GM12873 (cell line): ENCODE measurements around the gene MAB21L3.
A peak's percentile ranks its signal among the peaks of the same experiment; 100 is the strongest.

Experiments
- TF ChIP-seq, protein P1 (sequence below): IDR thresholded peaks from 2 replicates; pipeline ENCODE4 v1.5.1; 2012; ENCODE audit warnings: low read depth, mild to moderate bottlenecking, moderate library complexity, low read length, control low read depth; ENCODE audit not compliant: insufficient read depth; ENCODE audit errors: missing control alignments

The MAB21L3 gene

DNA sequence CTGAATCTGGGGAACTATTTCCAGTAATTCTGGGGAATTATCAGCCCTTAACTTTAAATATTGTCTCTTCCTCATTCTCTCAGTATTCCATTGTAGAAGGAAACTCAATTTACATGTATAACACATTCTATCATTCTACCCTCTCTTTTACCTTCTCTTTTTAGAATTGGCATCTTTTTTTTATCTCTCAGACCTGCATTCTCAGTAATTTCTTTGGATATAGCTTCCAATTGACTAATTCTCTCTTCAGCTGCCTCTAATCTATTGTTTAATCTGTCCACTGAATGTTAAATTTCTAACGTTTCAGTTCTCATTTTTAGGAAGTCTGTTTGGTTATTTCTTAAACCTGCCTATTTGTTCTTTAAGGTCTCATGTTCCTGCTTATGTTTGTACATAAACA is 33.0 kb downstream of the MAB21L3 start:
- TF ChIP-seq, protein P1, sequence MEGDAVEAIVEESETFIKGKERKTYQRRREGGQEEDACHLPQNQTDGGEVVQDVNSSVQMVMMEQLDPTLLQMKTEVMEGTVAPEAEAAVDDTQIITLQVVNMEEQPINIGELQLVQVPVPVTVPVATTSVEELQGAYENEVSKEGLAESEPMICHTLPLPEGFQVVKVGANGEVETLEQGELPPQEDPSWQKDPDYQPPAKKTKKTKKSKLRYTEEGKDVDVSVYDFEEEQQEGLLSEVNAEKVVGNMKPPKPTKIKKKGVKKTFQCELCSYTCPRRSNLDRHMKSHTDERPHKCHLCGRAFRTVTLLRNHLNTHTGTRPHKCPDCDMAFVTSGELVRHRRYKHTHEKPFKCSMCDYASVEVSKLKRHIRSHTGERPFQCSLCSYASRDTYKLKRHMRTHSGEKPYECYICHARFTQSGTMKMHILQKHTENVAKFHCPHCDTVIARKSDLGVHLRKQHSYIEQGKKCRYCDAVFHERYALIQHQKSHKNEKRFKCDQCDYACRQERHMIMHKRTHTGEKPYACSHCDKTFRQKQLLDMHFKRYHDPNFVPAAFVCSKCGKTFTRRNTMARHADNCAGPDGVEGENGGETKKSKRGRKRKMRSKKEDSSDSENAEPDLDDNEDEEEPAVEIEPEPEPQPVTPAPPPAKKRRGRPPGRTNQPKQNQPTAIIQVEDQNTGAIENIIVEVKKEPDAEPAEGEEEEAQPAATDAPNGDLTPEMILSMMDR: no peak

DNA sequence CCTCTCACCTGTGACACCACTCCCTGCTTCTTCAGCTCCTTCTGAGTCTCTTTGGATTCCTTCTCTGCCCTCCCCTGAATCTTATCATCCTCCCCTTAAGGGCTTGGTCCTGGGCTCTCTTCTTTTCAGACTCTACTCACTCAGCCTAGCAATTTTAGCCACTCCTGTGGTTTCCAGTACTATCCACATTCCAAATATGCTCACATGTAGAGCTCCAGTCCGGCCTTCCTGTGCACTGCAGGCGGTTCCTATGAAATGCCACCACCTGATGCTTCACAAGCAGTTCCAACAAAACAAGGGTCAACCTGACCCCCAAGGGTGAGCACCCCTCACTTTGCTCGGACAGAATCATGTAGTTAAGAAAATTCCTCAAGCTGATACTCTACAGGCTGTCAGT is 35.9 kb downstream of the MAB21L3 start:
- TF ChIP-seq, protein P1: no peak

DNA sequence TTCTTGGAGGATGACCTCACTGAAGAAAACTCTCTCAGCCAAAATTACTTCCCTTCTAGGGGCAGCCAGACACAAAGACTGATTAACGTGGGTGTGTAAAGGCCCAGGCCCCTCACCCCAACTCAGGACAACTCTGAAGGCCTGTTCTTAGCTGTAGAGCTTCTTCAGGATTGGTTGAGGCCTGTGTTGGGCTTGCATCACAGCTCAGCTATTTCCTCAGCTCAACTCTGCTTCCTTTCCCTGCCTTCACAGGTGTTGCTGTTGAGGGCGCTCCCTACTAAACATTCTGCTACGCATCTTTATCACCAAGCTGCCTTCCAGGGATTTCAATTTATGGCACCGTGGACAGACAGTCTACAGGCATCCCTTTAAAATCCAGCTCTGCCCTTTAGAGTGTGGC is 36.8 kb downstream of the MAB21L3 start:
- TF ChIP-seq, protein P1: no peak

DNA sequence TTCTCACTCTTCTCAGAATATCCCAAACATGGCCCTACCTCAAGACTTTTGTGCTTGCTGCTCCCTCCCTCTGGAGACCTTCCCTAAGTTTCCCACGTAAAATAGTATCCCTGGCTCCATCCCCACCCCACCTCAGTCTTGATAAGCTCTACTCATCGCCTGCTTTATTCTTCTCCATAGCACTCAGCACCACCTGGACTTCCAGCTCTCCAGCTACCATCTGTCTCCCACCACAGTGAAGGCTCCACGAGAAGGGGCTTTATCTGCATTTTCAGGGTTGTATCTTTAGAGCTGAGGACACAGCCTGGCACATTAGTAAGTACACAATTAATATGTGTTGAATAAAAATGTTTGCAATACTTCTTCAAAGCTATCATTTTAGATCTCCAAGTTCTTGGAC is 37.8 kb downstream of the MAB21L3 start:
- TF ChIP-seq, protein P1: no peak

DNA sequence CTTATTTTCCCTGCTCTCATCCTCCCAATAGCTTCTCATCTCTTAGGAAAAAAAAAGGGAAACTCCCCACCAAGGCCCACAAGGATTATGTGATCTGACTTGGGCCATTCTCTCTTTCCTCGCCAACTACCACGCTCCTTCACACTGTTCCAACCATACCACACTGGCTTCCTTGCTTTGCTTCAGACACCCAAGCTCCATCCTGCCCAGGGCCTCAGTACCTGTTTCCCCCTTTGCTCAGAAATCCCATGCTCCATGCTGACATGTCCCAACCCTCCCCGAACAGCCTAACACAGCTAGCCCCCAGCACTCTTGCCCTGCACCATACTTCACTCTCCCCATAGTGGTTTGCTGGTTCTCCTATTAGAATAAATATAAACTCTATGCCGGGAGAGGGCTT is 39.2 kb downstream of the MAB21L3 start:
- TF ChIP-seq, protein P1: no peak

DNA sequence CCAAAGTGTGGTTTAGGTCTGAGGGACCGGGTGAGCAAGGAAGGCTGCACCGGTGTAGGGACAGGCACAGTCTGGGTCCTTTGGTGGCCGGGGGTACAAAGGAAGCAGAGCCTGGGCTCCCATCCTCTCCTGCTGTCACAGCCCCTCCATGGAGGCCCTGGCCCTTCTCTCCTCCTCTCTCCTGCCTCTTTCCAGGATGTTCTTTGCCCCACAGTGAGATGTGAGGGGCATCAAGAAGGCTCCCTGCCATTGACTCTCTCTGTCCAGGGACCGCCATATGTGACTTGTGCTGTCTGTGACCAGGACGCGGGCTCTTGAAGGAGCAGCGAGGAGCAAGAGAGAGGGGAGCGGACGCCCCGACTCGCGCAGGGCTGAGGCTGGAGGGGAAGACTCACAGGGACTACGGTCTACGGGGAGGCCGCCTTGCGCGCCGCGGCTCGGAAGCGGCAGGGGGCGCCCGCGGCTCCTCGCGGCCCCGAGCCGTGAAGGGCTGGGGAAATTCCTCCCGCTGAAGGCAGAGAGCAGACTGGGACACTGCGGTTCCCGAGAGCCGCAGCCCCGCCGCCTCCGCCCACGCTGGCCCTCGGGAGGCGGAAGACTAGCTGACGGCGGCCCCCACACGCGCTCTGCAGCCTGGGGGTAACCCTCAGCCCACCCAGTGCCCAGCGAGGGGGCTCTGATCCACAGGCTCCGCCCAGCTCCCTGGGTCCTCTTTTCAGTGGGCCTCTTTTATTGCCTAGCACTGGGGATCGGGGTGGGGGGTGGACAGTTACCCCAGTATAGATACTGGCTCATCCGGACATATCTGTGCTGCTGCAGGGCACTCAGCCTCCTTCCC is 40.8 kb downstream of the MAB21L3 start:
- TF ChIP-seq, protein P1: peak; percentile 91

DNA sequence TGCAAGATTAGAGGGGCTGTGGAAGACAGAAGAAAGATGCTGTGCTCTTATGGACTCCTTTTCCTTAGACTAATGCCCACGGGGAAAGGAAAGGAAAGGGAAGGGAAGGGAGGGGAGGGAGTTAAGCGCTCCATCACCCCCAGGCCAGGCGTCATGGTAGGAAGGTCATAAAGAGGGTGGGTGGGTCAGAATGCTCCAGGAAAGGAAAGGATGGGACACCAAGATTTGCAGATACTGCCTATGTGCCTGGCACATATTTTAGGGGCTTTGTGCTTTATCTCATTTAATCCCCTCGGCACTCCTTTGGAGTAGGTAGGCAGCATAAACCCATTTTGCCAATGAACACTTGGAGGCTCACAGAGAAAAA is 41.4 kb downstream of the MAB21L3 start:
- TF ChIP-seq, protein P1: no peak
